HCT116 (cell line): ENCODE data around the gene CCNL1. TPM values are rescaled to one million over a fixed set of nuclear protein-coding genes. Genes with fewer than 3 reads are reported as not detected.

Experiments used
- ATAC-seq: fragments of 200-7000 bp; cut with Tn5 transposase; 2 replicates; pipeline ENCODE4 v1.9.1; 2020; ENCODE audit warnings: mild to moderate bottlenecking, moderate library complexity
- BruUV-seq: library from RNA; stranded (reverse); fragments of 400-500 nt; replicated peaks from 2 replicates; lab custom pipeline; 2021; lab: Mats Ljungman, UMichigan
- CTCF ChIA-PET: fragments of 300-600 bp; sonication (Branson Sonifier 250); formaldehyde crosslinking; loops from one replicate; lab custom pipeline; 2021; ENCODE audit warnings: antibody characterized with exemption; lab: Charles Lee
- POLR2A ChIA-PET: fragments of 300-600, 350-600 bp; sonication (Branson Sonifier 250); formaldehyde crosslinking; loops from one replicate; lab custom pipeline; 2021; ENCODE audit warnings: antibody characterized with exemption; lab: Charles Lee
- RAD21 ChIA-PET, 2 experiments: fragments of 300-600 bp; sonication (Branson Sonifier 250); formaldehyde crosslinking; loops; one replicate each; lab custom pipeline; 2023; ENCODE audit warnings: low total read pairs in 2 of 2; ENCODE audit not compliant: uncharacterized antibody in 2 of 2, unreplicated experiment in 2 of 2, low non-redundant PET in 1 of 2; lab: Charles Lee
- DNase-seq: peaks from one replicate; pipeline ENCODE4 v3.0.0-alpha.2; 2010; ENCODE audit warnings: low read depth, low spot score
- H2AFZ ChIP-seq: fragments of 200-600 bp; shearing (Covaris generic), sonication (generic); 2 replicates; pipeline ENCODE4 v1.6.1; 2017; ENCODE audit warnings: low read depth, mixed run types, mixed read lengths, antibody characterized with exemption, low read length; ENCODE audit not compliant: poor library complexity, severe bottlenecking
- H3K27ac ChIP-seq: 2 replicates; pipeline ENCODE4 v1.5.1; 2012; ENCODE audit warnings: low read depth, low read length
- H3K27me3 ChIP-seq: fragments of 200-600 bp; sonication (generic); 2 replicates; pipeline ENCODE4 v1.6.1; 2016; ENCODE audit warnings: mixed run types, low read length, mixed read lengths; ENCODE audit not compliant: insufficient read depth
- H3K36me3 ChIP-seq, 2 experiments: fragments of 200-500 bp in 1 of 2; fragments of 200-600 bp in 1 of 2; sonication (Bioruptor generic) in 1 of 2; sonication (generic) in 1 of 2; 2 replicates each; pipeline versions ENCODE4 v1.5.1 to v1.6.1; 2014 to 2016; ENCODE audit warnings: low read length in 2 of 2, inconsistent platforms in 1 of 2, mixed read lengths in 1 of 2, mixed run types in 1 of 2; ENCODE audit not compliant: insufficient read depth in 2 of 2, control insufficient read depth in 1 of 2
- H3K4me1 ChIP-seq, 2 experiments: fragments of 200-600 bp in 1 of 2; sonication (generic) in 1 of 2; 2 replicates each; pipeline versions ENCODE4 v1.5.1 to v1.6.1; 2012 to 2017; ENCODE audit warnings: low read length in 2 of 2, inconsistent platforms in 1 of 2, mild to moderate bottlenecking in 1 of 2, mixed read lengths in 1 of 2, mixed run types in 1 of 2, moderate library complexity in 1 of 2; ENCODE audit not compliant: insufficient read depth in 2 of 2, control insufficient read depth in 1 of 2
- H3K4me2 ChIP-seq: fragments of 200-600 bp; sonication (generic); 2 replicates; pipeline ENCODE4 v1.6.1; 2017; ENCODE audit warnings: mixed run types, low read length, mixed read lengths
- H3K4me3 ChIP-seq, 2 experiments: fragments of 200-600 bp in 1 of 2; sonication (generic) in 1 of 2; replicated peaks in 1 of 2; 2 replicates each; pipeline ENCODE4 v1.5.1; 2011 to 2016; ENCODE audit warnings: low read length in 2 of 2, control low read depth in 1 of 2, low read depth in 1 of 2, mild to moderate bottlenecking in 1 of 2, mixed read lengths in 1 of 2, mixed run types in 1 of 2
- H3K79me2 ChIP-seq: fragments of 200-600 bp; sonication (generic); 2 replicates; pipeline ENCODE4 v1.6.1; 2017; ENCODE audit warnings: mild to moderate bottlenecking, mixed run types, low read length, moderate library complexity, mixed read lengths; ENCODE audit not compliant: insufficient read depth
- H3K9ac ChIP-seq: fragments of 200-600 bp; sonication (generic); 2 replicates; pipeline ENCODE4 v1.6.1; 2016; ENCODE audit warnings: low read length, mixed read lengths
- H3K9me2 ChIP-seq: fragments of 200-600 bp; sonication (generic), shearing (Covaris generic); 2 replicates; pipeline ENCODE4 v1.6.1; 2017; ENCODE audit warnings: mixed run types, mild to moderate bottlenecking, moderate library complexity; ENCODE audit not compliant: insufficient read depth
- H3K9me3 ChIP-seq, 2 experiments: fragments of 200-500 bp in 1 of 2; fragments of 200-600 bp in 1 of 2; sonication (Bioruptor generic) in 1 of 2; sonication (generic) in 1 of 2; 2 replicates each; pipeline ENCODE4 v1.6.1; 2014 to 2017; ENCODE audit warnings: low read length in 2 of 2, mixed read lengths in 2 of 2, inconsistent platforms in 1 of 2, low read depth in 1 of 2, mild to moderate bottlenecking in 1 of 2, mixed run types in 1 of 2, moderate library complexity in 1 of 2; ENCODE audit not compliant: control insufficient read depth in 1 of 2, insufficient read depth in 1 of 2
- H4K20me1 ChIP-seq: fragments of 200-600 bp; sonication (generic), shearing (Covaris generic); 2 replicates; pipeline ENCODE4 v1.6.1; 2017; ENCODE audit warnings: mixed run types, mild to moderate bottlenecking, moderate library complexity; ENCODE audit not compliant: insufficient read depth
- CBX3 ChIP-seq: IDR thresholded peaks from 2 replicates; pipeline ENCODE4 v1.6.1; 2012; ENCODE audit warnings: low read depth
- ELF1 ChIP-seq: IDR thresholded peaks from 2 replicates; pipeline ENCODE4 v1.6.1; 2012; ENCODE audit warnings: low read depth, borderline replicate concordance
- FOSL1 ChIP-seq: IDR thresholded peaks from 2 replicates; pipeline ENCODE4 v1.6.1; 2012; ENCODE audit warnings: low read depth
- MAX ChIP-seq: IDR thresholded peaks from 2 replicates; pipeline ENCODE4 v1.6.1; 2012
- POLR2AphosphoS5 ChIP-seq: IDR thresholded peaks from 2 replicates; pipeline ENCODE4 v1.6.1; 2011; ENCODE audit warnings: mild to moderate bottlenecking, low read depth, low read length, moderate library complexity
- RAD21 ChIP-seq: IDR thresholded peaks from 2 replicates; pipeline ENCODE4 v1.6.1; 2012; ENCODE audit warnings: low read depth, mild to moderate bottlenecking
- SP1 ChIP-seq: IDR thresholded peaks from 2 replicates; pipeline ENCODE4 v1.6.1; 2012; ENCODE audit warnings: low read depth
- SRF ChIP-seq: IDR thresholded peaks from 2 replicates; pipeline ENCODE4 v1.6.1; 2012; ENCODE audit warnings: low read depth
- intact Hi-C: fragments of 100-400 bp; cut with micrococcal nuclease; formaldehyde crosslinking; loops from 2 replicates; pipeline ENCODE4 v1.10.0; 2022
- total RNA-seq: library from RNA; stranded (reverse); gene quantifications from one replicate; pipeline ENCODE4 v1.2.1, GENCODE V29; 2021; ENCODE audit not compliant: unreplicated experiment
- TF ChIP-seq, protein P1 (sequence below), 3 experiments: fragments of 200-600 bp in 1 of 3; sonication (generic) in 1 of 3; IDR thresholded peaks in 2 of 3; conservative IDR thresholded peaks in 1 of 3; 2 replicates each; pipeline ENCODE4 v1.5.1; 2012 to 2017; ENCODE audit warnings: low read depth in 2 of 3, low read length in 2 of 3, antibody characterized with exemption in 1 of 3, borderline replicate concordance in 1 of 3, control low read depth in 1 of 3, mild to moderate bottlenecking in 1 of 3, mixed read lengths in 1 of 3, mixed run types in 1 of 3, moderate library complexity in 1 of 3; ENCODE audit not compliant: insufficient read depth in 1 of 3

CCNL1 gene
- total RNA-seq, 1 experiment from 2014 or later, result 96.7 TPM

GRCh38 chr3:157115069-157116006 lies 44.6 kb downstream of the CCNL1 start (continued):
- TF ChIP-seq ELF1, result no peak

DNA sequence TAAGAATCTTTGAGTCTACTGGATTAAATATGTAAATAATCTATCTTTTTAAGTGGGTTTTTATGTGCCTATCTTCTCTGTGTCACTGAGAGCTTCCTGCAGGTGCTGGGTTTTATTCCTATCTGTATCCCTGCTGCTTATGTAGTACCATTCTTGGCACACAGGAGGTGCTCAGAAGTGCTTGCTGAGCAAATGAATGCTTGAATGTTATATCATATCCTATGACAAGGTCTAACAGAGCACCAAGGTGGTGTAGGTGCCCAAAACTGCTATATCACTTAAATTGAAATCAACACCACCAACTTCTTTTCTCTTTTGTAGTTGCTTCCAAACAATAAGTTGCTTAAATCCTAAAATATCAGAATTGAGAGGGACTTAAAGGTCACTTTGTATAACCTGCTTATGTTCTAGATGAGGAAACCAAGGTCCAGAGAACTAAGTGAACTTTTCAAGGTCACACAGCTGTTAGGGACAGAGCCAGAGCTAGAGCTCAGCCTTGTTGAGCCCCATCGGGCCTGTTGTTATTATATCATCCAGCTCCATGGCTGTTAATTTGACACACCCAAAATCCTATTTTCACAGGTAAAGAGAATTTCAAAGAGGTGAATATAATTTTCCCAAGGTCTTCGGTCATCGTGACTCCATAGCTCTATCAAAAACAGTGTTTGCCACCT lies 46.0 kb downstream of the CCNL1 start:
- H3K4me2 ChIP-seq, result no peak overlapping the region
- peak; percentile 88 for ATAC-seq
- H3K9me3 ChIP-seq, result no peaks in the 10 kb centered on the region
- no peak for TF ChIP-seq FOSL1
- no peak for TF ChIP-seq ELF1
- 0 out of 2 replicates have a peak, but pooled peaks have one; percentile 13 for TF ChIP-seq RAD21
- TF ChIP-seq SRF, result no peak
- no peak for TF ChIP-seq SP1
- TF ChIP-seq CBX3, result no peak
- TF ChIP-seq POLR2AphosphoS5, result no peak
- TF ChIP-seq, protein P1, sequence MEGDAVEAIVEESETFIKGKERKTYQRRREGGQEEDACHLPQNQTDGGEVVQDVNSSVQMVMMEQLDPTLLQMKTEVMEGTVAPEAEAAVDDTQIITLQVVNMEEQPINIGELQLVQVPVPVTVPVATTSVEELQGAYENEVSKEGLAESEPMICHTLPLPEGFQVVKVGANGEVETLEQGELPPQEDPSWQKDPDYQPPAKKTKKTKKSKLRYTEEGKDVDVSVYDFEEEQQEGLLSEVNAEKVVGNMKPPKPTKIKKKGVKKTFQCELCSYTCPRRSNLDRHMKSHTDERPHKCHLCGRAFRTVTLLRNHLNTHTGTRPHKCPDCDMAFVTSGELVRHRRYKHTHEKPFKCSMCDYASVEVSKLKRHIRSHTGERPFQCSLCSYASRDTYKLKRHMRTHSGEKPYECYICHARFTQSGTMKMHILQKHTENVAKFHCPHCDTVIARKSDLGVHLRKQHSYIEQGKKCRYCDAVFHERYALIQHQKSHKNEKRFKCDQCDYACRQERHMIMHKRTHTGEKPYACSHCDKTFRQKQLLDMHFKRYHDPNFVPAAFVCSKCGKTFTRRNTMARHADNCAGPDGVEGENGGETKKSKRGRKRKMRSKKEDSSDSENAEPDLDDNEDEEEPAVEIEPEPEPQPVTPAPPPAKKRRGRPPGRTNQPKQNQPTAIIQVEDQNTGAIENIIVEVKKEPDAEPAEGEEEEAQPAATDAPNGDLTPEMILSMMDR (IDR thresholded peaks at IDR 0.05 in 2 of 3, conservative IDR thresholded peaks at IDR 0.05 in 1 of 3; ENCODE audit: borderline replicate concordance in 1 of 3, insufficient read depth in 1 of 3, low read depth in 2 of 3, low read length in 2 of 3), result peak; percentile 4 to 57 (median 42); a peak in 4 of 6 replicates
- TF ChIP-seq MAX, result no peak
- TF ChIP-seq, all 23 proteins: peak for 2
- BruUV-seq, result no TSS peak
- POLR2A ChIA-PET, result no interaction called here
- no peaks in the 10 kb centered on the region for H3K79me2 ChIP-seq
- intact Hi-C loops, result no loop called here
- H3K9ac ChIP-seq, result no peak overlapping the region
- no peak overlapping the region for H3K4me3 ChIP-seq
- H3K27me3 ChIP-seq, result no peaks in the 10 kb centered on the region
- no peaks in the 10 kb centered on the region for H4K20me1 ChIP-seq
- H3K27ac ChIP-seq, result no peak overlapping the region
- no peaks in the 10 kb centered on the region for H3K9me2 ChIP-seq
- RAD21 ChIA-PET, result no interaction called here
- CTCF ChIA-PET, result interaction anchor here (0.6 to 1.5 kb wide), 4 partner anchors 9 to 17 kb away, joined by 3 to 8 read pairs (median 6); no protein-coding TSS in a partner anchor
- DNase-seq, result no peak
- H3K4me1 ChIP-seq, result peaks cover 0 to 23% of the 10 kb centered on the region in 2 experiments; a peak in 2 of 4 replicates
- no peaks in the 10 kb centered on the region for H3K36me3 ChIP-seq
- no peak overlapping the region for H2AFZ ChIP-seq
